ENCODE data around the gene TMOD1. TPM values are rescaled to one million over a fixed set of nuclear protein-coding genes. Genes with fewer than 3 reads are reported as not detected.

TMOD1 gene
- total and polyA plus RNA-seq, 2 of the 13 experiments (the other 11 are each of a cell fraction or from before 2014, with no cell fraction given), result 0.04 to 0.07 TPM

GRCh38 chr9:97506306-97506705 lies 4.8 kb downstream of the TMOD1 start:
- H3K27me3 ChIP-seq (ENCODE audit: control insufficient read depth in 1 of 2, insufficient read depth in 2 of 2, low read length in 2 of 2), result peaks cover 12 to 51% of the 10 kb centered on the region in 2 experiments; a peak in 4 of 5 replicates
- ATAC-seq, result no peak
- 4% methylated on average over 4 of the region's 4 CpGs for whole genome bisulfite sequencing (ENCODE audit: low lambda C conversion rate)
- CTCF ChIA-PET (ENCODE audit: low intra/inter-chr PET ratio, low total read pairs), result no interaction called here
- POLR2A ChIA-PET, result no interaction called here
- no peak for DNase-seq (ENCODE audit: low spot score)
- no peak for FAIRE-seq
- H3K4me3 ChIP-seq (replicated peaks in 1 of 3; ENCODE audit: insufficient read depth in 1 of 3, low read depth in 2 of 3, low read length in 3 of 3), result no peak overlapping the region
- no peak overlapping the region for H3K9ac ChIP-seq (ENCODE audit: insufficient read depth, low read depth, low read length)
- no peak overlapping the region for H3K27ac ChIP-seq (ENCODE audit: extremely low read length, insufficient read depth, low read length)
- peaks cover 17% of the 10 kb centered on the region for H3K4me1 ChIP-seq (ENCODE audit: insufficient read depth, low read length)
- no TSS peak for BruUV-seq (replicated peaks)
- no peak overlapping the region for H2AFZ ChIP-seq (ENCODE audit: low read length)
- no peak for TF ChIP-seq ZNF136 (CRISPR knock-in tag; IDR thresholded peaks at IDR 0.05; ENCODE audit: low read depth)
- no peak for TF ChIP-seq NR2F6 (IDR thresholded peaks at IDR 0.05)
- TF ChIP-seq NR2F6 (CRISPR knock-in tag; IDR thresholded peaks at IDR 0.05), result no peak
- no peak for TF ChIP-seq ZNF557 (CRISPR knock-in tag; IDR thresholded peaks at IDR 0.05)
- TF ChIP-seq ZBTB7A (CRISPR knock-in tag; IDR thresholded peaks at IDR 0.05), result no peak
- no peak for TF ChIP-seq IKZF1 (IDR thresholded peaks at IDR 0.05)
- TF ChIP-seq, protein P1, sequence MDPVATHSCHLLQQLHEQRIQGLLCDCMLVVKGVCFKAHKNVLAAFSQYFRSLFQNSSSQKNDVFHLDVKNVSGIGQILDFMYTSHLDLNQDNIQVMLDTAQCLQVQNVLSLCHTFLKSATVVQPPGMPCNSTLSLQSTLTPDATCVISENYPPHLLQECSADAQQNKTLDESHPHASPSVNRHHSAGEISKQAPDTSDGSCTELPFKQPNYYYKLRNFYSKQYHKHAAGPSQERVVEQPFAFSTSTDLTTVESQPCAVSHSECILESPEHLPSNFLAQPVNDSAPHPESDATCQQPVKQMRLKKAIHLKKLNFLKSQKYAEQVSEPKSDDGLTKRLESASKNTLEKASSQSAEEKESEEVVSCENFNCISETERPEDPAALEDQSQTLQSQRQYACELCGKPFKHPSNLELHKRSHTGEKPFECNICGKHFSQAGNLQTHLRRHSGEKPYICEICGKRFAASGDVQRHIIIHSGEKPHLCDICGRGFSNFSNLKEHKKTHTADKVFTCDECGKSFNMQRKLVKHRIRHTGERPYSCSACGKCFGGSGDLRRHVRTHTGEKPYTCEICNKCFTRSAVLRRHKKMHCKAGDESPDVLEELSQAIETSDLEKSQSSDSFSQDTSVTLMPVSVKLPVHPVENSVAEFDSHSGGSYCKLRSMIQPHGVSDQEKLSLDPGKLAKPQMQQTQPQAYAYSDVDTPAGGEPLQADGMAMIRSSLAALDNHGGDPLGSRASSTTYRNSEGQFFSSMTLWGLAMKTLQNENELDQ (CRISPR knock-in tag; IDR thresholded peaks at IDR 0.05; ENCODE audit: borderline replicate concordance), result no peak
- TF ChIP-seq ZKSCAN5 (CRISPR knock-in tag; IDR thresholded peaks at IDR 0.05), result no peak
- TF ChIP-seq DPF2 (CRISPR knock-in tag; IDR thresholded peaks at IDR 0.05; ENCODE audit: borderline replicate concordance, low read depth), result no peak
- TF ChIP-seq RXRB (CRISPR knock-in tag; IDR thresholded peaks at IDR 0.05; ENCODE audit: borderline replicate concordance), result no peak
- TF ChIP-seq ZNF550 (CRISPR knock-in tag; IDR thresholded peaks at IDR 0.05; ENCODE audit: borderline replicate concordance), result no peak
- no peak for TF ChIP-seq LCORL (IDR thresholded peaks at IDR 0.05)
- no peak for TF ChIP-seq LCORL (CRISPR knock-in tag; IDR thresholded peaks at IDR 0.05)
- H3K4me2 ChIP-seq (ENCODE audit: low read depth, low read length), result no peak overlapping the region
- H3K9me3 ChIP-seq (ENCODE audit: low read length), result no peaks in the 10 kb centered on the region
- no peaks in the 10 kb centered on the region for H4K20me1 ChIP-seq (ENCODE audit: insufficient read depth, low read length)
- intact Hi-C loops (cut with micrococcal nuclease; ENCODE audit: unreplicated experiment), result no loop called here
- H3K36me3 ChIP-seq (replicated peaks in 1 of 2; ENCODE audit: control insufficient read depth in 1 of 2, insufficient read depth in 2 of 2, low read length in 2 of 2), result no peaks in the 10 kb centered on the region
- H3K79me2 ChIP-seq (ENCODE audit: insufficient read depth, low read length), result no peaks in the 10 kb centered on the region
- in situ Hi-C loops (cut with HindIII; ENCODE audit: extremely low pct_ligation_motif_present, low pct_unique_long_range_greater_than_20kb), result no loop called here
